HG03378 (cell line): ENCODE data around the gene MRPL4.

Experiments used
- ATAC-seq: cut with Tn5 transposase; IDR thresholded peaks from one replicate; pipeline ENCODE4 v1.9.1; 2021; ENCODE audit warnings: mild to moderate bottlenecking, moderate library complexity; ENCODE audit not compliant: unreplicated experiment

The MRPL4 gene

GRCh38 chr19:10288662-10289166, 36.7 kb downstream of the MRPL4 start:
- no peak for ATAC-seq

- no peak for ATAC-seq
Measured at GRCh38 chr19:10289167-10289835, 37.3 kb downstream of the MRPL4 start.

GRCh38 chr19:10289836-10290356, 37.9 kb downstream of the MRPL4 start, which contains the start of gene ICAM5:
TSS of gene ICAM5 (plus strand) at chr19:10289952. CDS start at chr19:10290044, 92 bp downstream.
- ATAC-seq, result no peak

- no peak for ATAC-seq
Measured at GRCh38 chr19:10290357-10290875, 38.4 kb downstream of the MRPL4 start.

GRCh38 chr19:10290876-10291553, 39.0 kb downstream of the MRPL4 start:
- no peak for ATAC-seq

GRCh38 chr19:10291554-10292205, 39.7 kb downstream of the MRPL4 start:
- no peak for ATAC-seq

- no peak for ATAC-seq
Measured at GRCh38 chr19:10292206-10292788, 40.3 kb downstream of the MRPL4 start.

GRCh38 chr19:10292789-10293636, 41.0 kb downstream of the MRPL4 start:
- ATAC-seq, result no peak

- ATAC-seq, result no peak
Measured at GRCh38 chr19:10293637-10294367, 41.8 kb downstream of the MRPL4 start.

- no peak for ATAC-seq
Measured at GRCh38 chr19:10294368-10294697, 42.3 kb downstream of the MRPL4 start.

- no peak for ATAC-seq
Measured at GRCh38 chr19:10295305-10295846, 43.4 kb downstream of the MRPL4 start.

GRCh38 chr19:10295847-10296591, 44.0 kb downstream of the MRPL4 start:
- ATAC-seq, result no peak

- no peak for ATAC-seq
Measured at GRCh38 chr19:10299545-10300458, 47.8 kb downstream of the MRPL4 start.

GRCh38 chr19:10305139-10305806, 53.3 kb downstream of the MRPL4 start:
- no peak for ATAC-seq

GRCh38 chr19:10306327-10306726, 54.3 kb downstream of the MRPL4 start:
- ATAC-seq, result no peak

- ATAC-seq, result no peak
Measured at GRCh38 chr19:10309423-10309822, 57.4 kb downstream of the MRPL4 start, which contains the start of gene ZGLP1. TSS of gene ZGLP1 (minus strand) at chr19:10309815.
